GM18526 (cell line): ENCODE measurements around the gene PERP.

Experiments used
- POLR2A ChIP-seq: IDR thresholded peaks from 3 replicates; pipeline ENCODE4 v1.6.1; 2011; ENCODE audit not compliant: insufficient read length; ENCODE audit errors: extremely low read depth

PERP gene

GRCh38 chr6:138107078-138107751 is at the start of gene PERP:
Gene PERP, minus strand, starts transcription at chr6:138107419. Its CDS starts 79 bp downstream, at chr6:138107340.
- no peak for TF ChIP-seq POLR2A

- no peak for TF ChIP-seq POLR2A
Observed at GRCh38 chr6:138155443-138155842, 48.2 kb upstream of the PERP start.

GRCh38 chr6:138146544-138146943 is 39.3 kb upstream of the PERP start:
- no peak for TF ChIP-seq POLR2A

- TF ChIP-seq POLR2A, result no peak
Observed at GRCh38 chr6:138145402-138145801, 38.2 kb upstream of the PERP start.

- no peak for TF ChIP-seq POLR2A
Observed at GRCh38 chr6:138142806-138143205, 35.6 kb upstream of the PERP start.

GRCh38 chr6:138129190-138129589 is 22.0 kb upstream of the PERP start:
- TF ChIP-seq POLR2A, result no peak

- TF ChIP-seq POLR2A, result no peak
Observed at GRCh38 chr6:138128096-138128495, 20.9 kb upstream of the PERP start.

- TF ChIP-seq POLR2A, result no peak
Observed at GRCh38 chr6:138124096-138124495, 16.9 kb upstream of the PERP start.

- no peak for TF ChIP-seq POLR2A
Observed at GRCh38 chr6:138119976-138120375, 12.8 kb upstream of the PERP start.

- no peak for TF ChIP-seq POLR2A
Observed at GRCh38 chr6:138117376-138117914, 10.2 kb upstream of the PERP start.

GRCh38 chr6:138116661-138116999 is 9.4 kb upstream of the PERP start:
- no peak for TF ChIP-seq POLR2A

GRCh38 chr6:138115877-138116660 is 8.8 kb upstream of the PERP start:
- no peak for TF ChIP-seq POLR2A

- no peak for TF ChIP-seq POLR2A
Observed at GRCh38 chr6:138115201-138115600, 8.0 kb upstream of the PERP start.

- TF ChIP-seq POLR2A, result no peak
Observed at GRCh38 chr6:138113588-138114210, 6.5 kb upstream of the PERP start.

- TF ChIP-seq POLR2A, result no peak
Observed at GRCh38 chr6:138110229-138110628, 3.0 kb upstream of the PERP start.

GRCh38 chr6:138109042-138109997 is 2.1 kb upstream of the PERP start:
- TF ChIP-seq POLR2A, result no peak
